Measurements from ENCODE around the gene SLFNL1. TPM values are rescaled to one million over a fixed set of nuclear protein-coding genes. Genes with fewer than 3 reads are reported as not detected.

Gene SLFNL1
- total and polyA plus RNA-seq, 2 experiments from 2014 or later = 0.14 to 0.29 TPM

- no peak overlapping the region for H3K4me3 ChIP-seq
- peaks cover 6% of the 10 kb centered on the region; the same call in 1 of the 2 replicates for H3K79me2 ChIP-seq (replicated peaks; ENCODE audit: insufficient read depth)
- H3K27ac ChIP-seq (ENCODE audit: low read depth) = no peak overlapping the region
- H3K9me2 ChIP-seq (ENCODE audit: insufficient read depth) = no peaks in the 10 kb centered on the region
- H3K36me3 ChIP-seq (ENCODE audit: insufficient read depth) = peaks cover 73% of the 10 kb centered on the region
- H3K4me2 ChIP-seq = no peak overlapping the region
- peak; percentile 27 for DNase-seq (ENCODE audit: low spot score)
- Mint-ChIP-seq H3K9me3 (no peaks in the 10 kb centered on the region), H3K4me1 (no peaks in the 10 kb centered on the region), H3K36me3 (ENCODE audit: low read depth) (peaks cover 97% of the 10 kb centered on the region), H3K27me3 (ENCODE audit: insufficient read depth, low read depth, poor library complexity) (no peaks in the 10 kb centered on the region), H3K4me3 (no peak overlapping the region), H3K27ac (0 out of 2 replicates have a peak overlapping the region, but pooled peaks have one; percentile 25)
- TF ChIP-seq CREB1 (CRISPR knock-in tag; IDR thresholded peaks at IDR 0.05; ENCODE audit: low read depth) = no peak
- peak in 1 of 2 experiments; percentile 33; a peak in 2 of 4 replicates for TF ChIP-seq CTCF (conservative IDR thresholded peaks at IDR 0.05; ENCODE audit: low read depth in 2 of 2)
- peak; percentile 88 for ATAC-seq
- no peak overlapping the region for H2AFZ ChIP-seq
- peaks cover 35% of the 10 kb centered on the region for H4K20me1 ChIP-seq (replicated peaks; ENCODE audit: insufficient read depth)
- H3K4me1 ChIP-seq (ENCODE audit: insufficient read depth) = no peaks in the 10 kb centered on the region
- H3K27me3 ChIP-seq (ENCODE audit: insufficient read depth) = no peaks in the 10 kb centered on the region
- no peaks in the 10 kb centered on the region for H3F3A ChIP-seq (replicated peaks; ENCODE audit: low read depth)
These were observed 17.8 kb downstream of the SLFNL1 start for GRCh38 chr1:41003640-41004220.

GRCh38 chr1:41003127-41003639 lies 18.3 kb downstream of the SLFNL1 start:
- H3K4me1 ChIP-seq (ENCODE audit: insufficient read depth) = no peaks in the 10 kb centered on the region
- H2AFZ ChIP-seq = no peak overlapping the region
- no peak for DNase-seq (ENCODE audit: low spot score)
- peaks cover 97% of the 10 kb centered on the region for H3K36me3 Mint-ChIP-seq (ENCODE audit: low read depth)
- H3K4me3 Mint-ChIP-seq = no peak overlapping the region
- no peaks in the 10 kb centered on the region for H3K27me3 Mint-ChIP-seq (ENCODE audit: insufficient read depth, low read depth, poor library complexity)
- no peak overlapping the region for H3K27ac ChIP-seq (ENCODE audit: low read depth)
- no peaks in the 10 kb centered on the region for H3K9me2 ChIP-seq (ENCODE audit: insufficient read depth)
- no peak for ATAC-seq
- H3K4me2 ChIP-seq = no peak overlapping the region
- peaks cover 12% of the 10 kb centered on the region; the same call in 1 of the 2 replicates for H3K79me2 ChIP-seq (replicated peaks; ENCODE audit: insufficient read depth)
- no peak overlapping the region for H3K4me3 ChIP-seq
- H3K27ac Mint-ChIP-seq = no peak overlapping the region
- peaks cover 71% of the 10 kb centered on the region for H3K36me3 ChIP-seq (ENCODE audit: insufficient read depth)
- H3K27me3 ChIP-seq (ENCODE audit: insufficient read depth) = no peaks in the 10 kb centered on the region
- no peaks in the 10 kb centered on the region for H3F3A ChIP-seq (replicated peaks; ENCODE audit: low read depth)
- no peaks in the 10 kb centered on the region for H3K4me1 Mint-ChIP-seq
- no peaks in the 10 kb centered on the region for H3K9me3 Mint-ChIP-seq
- H4K20me1 ChIP-seq (replicated peaks; ENCODE audit: insufficient read depth) = peaks cover 35% of the 10 kb centered on the region
- TF ChIP-seq NANOG (IDR thresholded peaks at IDR 0.05; ENCODE audit: borderline replicate concordance) (no peak), ZNF114 (CRISPR knock-in tag; IDR thresholded peaks at IDR 0.05) (no peak), ETS1 (IDR thresholded peaks at IDR 0.05) (no peak), EZH2phosphoT487 (IDR thresholded peaks at IDR 0.05; ENCODE audit: unreplicated experiment) (no peak), JUNB (IDR thresholded peaks at IDR 0.05; ENCODE audit: unreplicated experiment) (no peak), STAT1 (IDR thresholded peaks at IDR 0.05; ENCODE audit: unreplicated experiment) (no peak), ZNF331 (CRISPR knock-in tag; IDR thresholded peaks at IDR 0.05; ENCODE audit: low read depth) (no peak), CREB1 (CRISPR knock-in tag; IDR thresholded peaks at IDR 0.05; ENCODE audit: low read depth) (no peak), CTCF (conservative IDR thresholded peaks at IDR 0.05; ENCODE audit: low read depth in 2 of 2) (no peak), REST (IDR thresholded peaks at IDR 0.05; ENCODE audit: unreplicated experiment) (no peak), POLR2AphosphoS5 (IDR thresholded peaks at IDR 0.05; ENCODE audit: low read depth) (no peak)

Data from GM23338 (cell line).